GM18519 (cell line): ENCODE results near the gene KYNU.
"Not testable (repeated sequence)": the region's sequence is repeated elsewhere in the genome, so short reads cannot be mapped to it uniquely, and the experiment has no call there.

ENCODE experiments used
- ATAC-seq: cut with Tn5 transposase; IDR thresholded peaks from one replicate; pipeline ENCODE4 v1.9.1; 2021; ENCODE audit warnings: mild to moderate bottlenecking, moderate library complexity; ENCODE audit not compliant: unreplicated experiment, low FRiP score

KYNU gene

GRCh38 chr2:142877216-142877838 is at the start of gene KYNU:
TSS of gene KYNU (plus strand) at chr2:142877664. CDS start at chr2:142885368, 7,704 bp downstream.
- peak; percentile 38 for ATAC-seq

- ATAC-seq, result no peak
Observed at GRCh38 chr2:142834021-142834420, 43.4 kb upstream of the KYNU start.

GRCh38 chr2:142840436-142840835 is 37.0 kb upstream of the KYNU start:
- no peak for ATAC-seq

- ATAC-seq, result no peak
Observed at GRCh38 chr2:142841788-142842187, 35.7 kb upstream of the KYNU start.

GRCh38 chr2:142842369-142842768 is 35.1 kb upstream of the KYNU start:
- no peak for ATAC-seq

- ATAC-seq, result no peak
Observed at GRCh38 chr2:142843731-142844130, 33.7 kb upstream of the KYNU start.

GRCh38 chr2:142848023-142848606 is 29.3 kb upstream of the KYNU start:
- ATAC-seq, result no peak

- ATAC-seq, result no peak
Observed at GRCh38 chr2:142849820-142850219, 27.6 kb upstream of the KYNU start.

- ATAC-seq, result no peak
Observed at GRCh38 chr2:142853912-142854311, 23.6 kb upstream of the KYNU start.

- ATAC-seq, result no peak
Observed at GRCh38 chr2:142857256-142858164, 20.0 kb upstream of the KYNU start.

- no peak for ATAC-seq
Observed at GRCh38 chr2:142858961-142859360, 18.5 kb upstream of the KYNU start.

- ATAC-seq, result no peak
Observed at GRCh38 chr2:142862299-142862698, 15.2 kb upstream of the KYNU start.

GRCh38 chr2:142862847-142863246 is 14.6 kb upstream of the KYNU start:
- ATAC-seq, result no peak

- ATAC-seq, result no peak
Observed at GRCh38 chr2:142863485-142863961, 13.9 kb upstream of the KYNU start.

- ATAC-seq, result not testable (repeated sequence)
Observed at GRCh38 chr2:142864605-142865004, 12.9 kb upstream of the KYNU start.

- ATAC-seq, result peak; percentile 90
Observed at GRCh38 chr2:142865924-142866323, 11.5 kb upstream of the KYNU start.

- no peak for ATAC-seq
Observed at GRCh38 chr2:142866426-142866825, 11.0 kb upstream of the KYNU start.

- ATAC-seq, result no peak
Observed at GRCh38 chr2:142867136-142867535, 10.3 kb upstream of the KYNU start.

- peak; percentile 22 for ATAC-seq
Observed at GRCh38 chr2:142868229-142868762, 9.2 kb upstream of the KYNU start.

GRCh38 chr2:142869065-142869460 is 8.4 kb upstream of the KYNU start:
- ATAC-seq, result not testable (repeated sequence)
